ENCODE measurements around the gene SLC8A1.

DNA sequence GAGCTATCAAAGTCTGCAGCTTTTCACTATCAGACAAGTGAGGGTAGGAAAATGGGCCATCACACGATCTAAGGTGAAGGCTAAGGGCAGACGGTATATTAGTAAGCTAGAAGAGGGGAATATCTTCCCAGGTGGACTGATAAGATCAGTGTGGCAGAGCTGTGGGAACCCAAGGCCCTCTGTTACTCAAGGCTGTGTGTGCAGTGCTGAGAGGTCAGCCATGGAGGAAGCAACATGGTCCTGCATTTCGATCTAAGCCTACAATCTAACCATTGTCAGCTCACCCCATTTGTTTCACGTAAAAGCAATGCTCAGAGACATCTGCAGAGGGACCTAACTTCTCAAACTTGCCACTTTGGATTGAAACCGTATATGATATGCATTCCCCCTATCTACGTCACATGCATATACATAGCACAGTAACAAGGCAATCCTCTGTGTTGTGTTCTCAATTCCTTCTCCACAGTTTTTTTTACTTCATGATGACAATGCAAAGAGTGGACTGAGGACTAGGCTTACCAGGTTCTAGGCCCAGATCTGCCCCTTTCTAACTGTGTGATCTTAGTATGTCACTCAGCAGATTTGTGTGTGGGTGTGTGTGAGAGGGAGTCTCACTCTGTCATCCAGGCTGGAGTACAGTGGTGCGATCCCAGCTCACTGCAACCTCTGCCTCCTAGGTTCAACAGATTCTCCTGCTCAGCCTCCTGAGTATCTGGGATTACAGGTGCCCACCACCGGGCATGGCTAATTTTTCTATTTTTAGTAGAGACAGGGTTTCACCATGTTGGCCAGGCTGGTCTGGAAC lies 45.2 kb downstream of the SLC8A1 start:
- TF ChIP-seq, protein P1, sequence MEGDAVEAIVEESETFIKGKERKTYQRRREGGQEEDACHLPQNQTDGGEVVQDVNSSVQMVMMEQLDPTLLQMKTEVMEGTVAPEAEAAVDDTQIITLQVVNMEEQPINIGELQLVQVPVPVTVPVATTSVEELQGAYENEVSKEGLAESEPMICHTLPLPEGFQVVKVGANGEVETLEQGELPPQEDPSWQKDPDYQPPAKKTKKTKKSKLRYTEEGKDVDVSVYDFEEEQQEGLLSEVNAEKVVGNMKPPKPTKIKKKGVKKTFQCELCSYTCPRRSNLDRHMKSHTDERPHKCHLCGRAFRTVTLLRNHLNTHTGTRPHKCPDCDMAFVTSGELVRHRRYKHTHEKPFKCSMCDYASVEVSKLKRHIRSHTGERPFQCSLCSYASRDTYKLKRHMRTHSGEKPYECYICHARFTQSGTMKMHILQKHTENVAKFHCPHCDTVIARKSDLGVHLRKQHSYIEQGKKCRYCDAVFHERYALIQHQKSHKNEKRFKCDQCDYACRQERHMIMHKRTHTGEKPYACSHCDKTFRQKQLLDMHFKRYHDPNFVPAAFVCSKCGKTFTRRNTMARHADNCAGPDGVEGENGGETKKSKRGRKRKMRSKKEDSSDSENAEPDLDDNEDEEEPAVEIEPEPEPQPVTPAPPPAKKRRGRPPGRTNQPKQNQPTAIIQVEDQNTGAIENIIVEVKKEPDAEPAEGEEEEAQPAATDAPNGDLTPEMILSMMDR (IDR thresholded peaks at IDR 0.05; ENCODE audit: insufficient read depth, low read length), result no peak
- no peak for TF ChIP-seq POLR2AphosphoS5 (IDR thresholded peaks at IDR 0.05; ENCODE audit: low read depth)

Measured in HL-60 (cell line).